GM10266 (cell line): Measurements from ENCODE around the gene VPS9D1.

Experiments used
- DNase-seq: peaks from one replicate; pipeline ENCODE4 v3.0.0; 2012; ENCODE audit errors: extremely low spot score
- CTCF ChIP-seq: IDR thresholded peaks from 2 replicates; pipeline ENCODE4 v1.5.1; 2012; ENCODE audit warnings: mild to moderate bottlenecking, low read depth; ENCODE audit not compliant: control insufficient read depth, insufficient read depth; ENCODE audit errors: missing control alignments

The VPS9D1 gene

GRCh38 chr16:89732918-89733242 is 12.2 kb upstream of the VPS9D1 start:
- DNase-seq = no peak
- TF ChIP-seq CTCF = no peak

GRCh38 chr16:89732142-89732917 is 11.6 kb upstream of the VPS9D1 start:
- TF ChIP-seq CTCF = no peak
- no peak for DNase-seq

GRCh38 chr16:89730610-89731234 is 10.0 kb upstream of the VPS9D1 start:
- DNase-seq = no peak
- TF ChIP-seq CTCF = no peak

- no peak for DNase-seq
- TF ChIP-seq CTCF = no peak
Measured at GRCh38 chr16:89729863-89730593, 9.3 kb upstream of the VPS9D1 start.

- DNase-seq = no peak
Measured at GRCh38 chr16:89729293-89729692, 8.6 kb upstream of the VPS9D1 start.

GRCh38 chr16:89727406-89728120 is 6.9 kb upstream of the VPS9D1 start:
- no peak for TF ChIP-seq CTCF
- DNase-seq = no peak

More at GRCh38 chr16:89729293-89729692, 8.6 kb upstream of the VPS9D1 start:
- TF ChIP-seq CTCF = no peak
